Adrenal gland (tissue), 5 donors: Measurements from ENCODE around the gene SLC6A11.

Source experiments
- CTCF ChIP-seq, 6 experiments: fragments of 450-650 bp in 4 of 6; fragments of 200-600 bp in 2 of 6; sonication (generic) in 1 of 6; IDR thresholded peaks; 1 replicate in 5 of 6; 2 replicates in 1 of 6; pipeline versions ENCODE4 v1.5.1 to v1.8.0; 2016 to 2021; ENCODE audit warnings: antibody characterized with exemption in 6 of 6, mild to moderate bottlenecking in 2 of 6, moderate library complexity in 1 of 6
- POLR2A ChIP-seq, 2 donors: fragments of 450-650 bp; IDR thresholded peaks; one replicate each; pipeline ENCODE4 v1.6.1; 2017; ENCODE audit warnings: antibody characterized with exemption in 2 of 2, mild to moderate bottlenecking in 2 of 2, moderate library complexity in 1 of 2
- donor health status: DM: no; HTN: no; CAD: no.

- TF ChIP-seq POLR2A (IDR thresholded peaks at IDR 0.05) (no peak), CTCF (IDR thresholded peaks at IDR 0.05) (no peak)
These were observed 57.4 kb downstream of the SLC6A11 start for GRCh38 chr3:10873415-10873814.
